K562 (cell line): Measurements from ENCODE around the gene XPR1. TPM values are rescaled to one million over a fixed set of nuclear protein-coding genes. Genes with fewer than 3 reads are reported as not detected.

Source experiments
- ATAC-seq: fragments of 200-7000 bp; cut with Tn5 transposase; 3 replicates; pipeline ENCODE4 v1.9.1; 2020; ENCODE audit warnings: moderate library complexity
- BruUV-seq: library from RNA; stranded (reverse); fragments of 400-500 nt; replicated peaks from 2 replicates; lab custom pipeline; 2021; lab: Mats Ljungman, UMichigan
- CTCF ChIA-PET: fragments of 300-600 bp; formaldehyde crosslinking; extraction: SDS; loops from one replicate; lab custom pipeline; 2021; ENCODE audit warnings: low intra/inter-chr PET ratio; lab: Yijun Ruan, JAX
- POLR2A ChIA-PET: fragments of 300-600, 350-650 bp; sonication (Branson Sonifier 250); formaldehyde crosslinking; extraction: SDS; loops from one replicate; lab custom pipeline; 2021; ENCODE audit warnings: antibody characterized with exemption, inconsistent platforms; lab: Yijun Ruan, JAX
- DNase-seq, 4 experiments: peaks; one replicate each; pipeline versions ENCODE4 v3.0.0 to v3.0.0-alpha.2; 2011 to 2018; ENCODE audit warnings: low spot score in 3 of 4, mixed read lengths in 3 of 4; ENCODE audit errors: extremely low read depth in 1 of 4
- FAIRE-seq: peaks from 2 replicates; lab custom pipeline; 2011; peaks lifted over from hg19 to GRCh38; lab: Jason Lieb, UNC
- H2AFZ ChIP-seq: 2 replicates; pipeline ENCODE4 v1.6.0; 2011; ENCODE audit warnings: low read depth, low read length, control low read depth, inconsistent platforms
- H3K27ac ChIP-seq: fragments of 200-600 bp; 3 replicates; pipeline ENCODE4 v1.8.0; 2011; ENCODE audit warnings: low read depth, mild to moderate bottlenecking, control low read depth, inconsistent platforms, low read length, moderate library complexity, mixed read lengths; ENCODE audit errors: extremely low read depth
- H3K27me3 ChIP-seq, 2 experiments: fragments of 300-600 bp in 1 of 2; 2 replicates in 1 of 2; 3 replicates in 1 of 2; pipeline versions ENCODE4 v1.6.0 to v1.8.0; 2011; ENCODE audit warnings: inconsistent platforms in 2 of 2, low read length in 2 of 2, mild to moderate bottlenecking in 1 of 2, mixed read lengths in 1 of 2, moderate library complexity in 1 of 2; ENCODE audit not compliant: control insufficient read depth in 2 of 2, insufficient read depth in 2 of 2
- H3K36me3 ChIP-seq: fragments of 300-600 bp; 3 replicates; pipeline ENCODE4 v1.8.0; 2011; ENCODE audit warnings: mild to moderate bottlenecking, low read length, inconsistent platforms; ENCODE audit not compliant: control insufficient read depth, insufficient read depth
- H3K4me1 ChIP-seq, 2 experiments: fragments of 200-600 bp in 1 of 2; replicated peaks in 1 of 2; 2 replicates in 1 of 2; 3 replicates in 1 of 2; pipeline versions ENCODE4 v1.5.1 to v1.8.0; 2011; ENCODE audit warnings: inconsistent platforms in 2 of 2, low read length in 2 of 2, mild to moderate bottlenecking in 1 of 2, mixed read lengths in 1 of 2, moderate library complexity in 1 of 2; ENCODE audit not compliant: control insufficient read depth in 2 of 2, insufficient read depth in 2 of 2
- H3K4me2 ChIP-seq: 2 replicates; pipeline ENCODE4 v1.6.1; 2011; ENCODE audit warnings: low read length, control low read depth, inconsistent platforms, mixed read lengths; ENCODE audit not compliant: insufficient read depth
- H3K4me3 ChIP-seq: fragments of 200-600 bp; sonication (generic), shearing (Covaris generic); 2 replicates; pipeline ENCODE4 v1.5.1; 2016; ENCODE audit warnings: control low read depth, inconsistent platforms
- H3K79me2 ChIP-seq: fragments of 200-600 bp; 3 replicates; pipeline ENCODE4 v1.8.0; 2011; ENCODE audit warnings: low read length, inconsistent platforms; ENCODE audit not compliant: control insufficient read depth, insufficient read depth
- H3K9ac ChIP-seq, 2 experiments: 2 replicates each; pipeline versions ENCODE4 v1.6.0 to v1.6.1; 2011; ENCODE audit warnings: low read depth in 2 of 2, low read length in 2 of 2, control low read depth in 1 of 2, inconsistent platforms in 1 of 2, mild to moderate bottlenecking in 1 of 2, mixed read lengths in 1 of 2; ENCODE audit not compliant: insufficient read depth in 1 of 2
- H3K9me1 ChIP-seq: one replicate; pipeline ENCODE4 v1.6.0; 2011; ENCODE audit warnings: inconsistent platforms, mild to moderate bottlenecking, low read length, moderate library complexity; ENCODE audit not compliant: control insufficient read depth, insufficient read depth
- H3K9me3 ChIP-seq: replicated peaks from 2 replicates; pipeline ENCODE4 v1.5.1; 2011; ENCODE audit warnings: low read depth, low read length, inconsistent platforms; ENCODE audit not compliant: control insufficient read depth, insufficient read depth
- H4K20me1 ChIP-seq: replicated peaks from 2 replicates; pipeline ENCODE4 v1.6.1; 2011; ENCODE audit warnings: low read length, inconsistent platforms, mixed read lengths; ENCODE audit not compliant: control insufficient read depth, insufficient read depth
- ELF1 ChIP-seq: fragments of 200-800 bp; sonication (Bioruptor generic); IDR thresholded peaks from 2 replicates; pipeline ENCODE4 v1.6.1; 2016; ENCODE audit warnings: missing genetic modification characterization, missing compliant biosample characterization
- ESRRB ChIP-seq: fragments of 250-450 bp; sonication (Bioruptor Pico); IDR thresholded peaks from 2 replicates; pipeline ENCODE4 v1.5.0; 2020; ENCODE audit warnings: mild to moderate bottlenecking, moderate library complexity, borderline replicate concordance
- EWSR1 ChIP-seq: fragments of 450-650 bp; IDR thresholded peaks from 2 replicates; pipeline ENCODE4 v1.6.1; 2018; ENCODE audit warnings: borderline replicate concordance, mild to moderate bottlenecking, low read depth, moderate library complexity; ENCODE audit not compliant: partially characterized antibody
- REST ChIP-seq, 2 experiments: fragments of 450-650 bp; formaldehyde crosslinking in 1 of 2; IDR thresholded peaks; 2 replicates each; pipeline versions ENCODE4 v1.4.0 to v1.6.1; 2014 to 2020; ENCODE audit warnings: mild to moderate bottlenecking in 2 of 2, borderline replicate concordance in 1 of 2, low read depth in 1 of 2
- SREBF1 ChIP-seq: fragments of 150-350 bp; IDR thresholded peaks from 2 replicates; pipeline ENCODE4 v1.6.1; 2014; ENCODE audit warnings: antibody characterized with exemption, low read depth, low read length, borderline replicate concordance
- STAT5B ChIP-seq: fragments of 250-450 bp; sonication (Bioruptor Pico); IDR thresholded peaks from 2 replicates; pipeline ENCODE4 v1.8.0; 2021; ENCODE audit warnings: mild to moderate bottlenecking, inconsistent platforms
- YY1 ChIP-seq, 3 experiments: IDR thresholded peaks; 2 replicates each; pipeline ENCODE4 v1.6.1; 2011; ENCODE audit warnings: low read length in 2 of 3, mild to moderate bottlenecking in 2 of 3, moderate library complexity in 2 of 3, borderline replicate concordance in 1 of 3, control low read depth in 1 of 3, low read depth in 1 of 3; ENCODE audit not compliant: insufficient read depth in 3 of 3, insufficient replicate concordance in 2 of 3, control insufficient read depth in 1 of 3, insufficient read length in 1 of 3; ENCODE audit errors: extremely low read depth in 1 of 3
- ZBTB1 ChIP-seq: sonication (generic); formaldehyde crosslinking; IDR thresholded peaks from 2 replicates; pipeline ENCODE4 v1.8.1; 2023; ENCODE audit warnings: missing genetic modification reagents, low read depth, mild to moderate bottlenecking, borderline replicate concordance
- ZC3H11A ChIP-seq: IDR thresholded peaks from 2 replicates; pipeline ENCODE4 v1.6.1; 2012; ENCODE audit warnings: low read depth, low read length, improper control_type of control experiment
- ZNF124 ChIP-seq: sonication (generic); formaldehyde crosslinking; IDR thresholded peaks from 2 replicates; pipeline ENCODE4 v1.8.1; 2022; ENCODE audit warnings: missing genetic modification reagents
- ZNF398 ChIP-seq: fragments of 250-450 bp; sonication (Bioruptor Pico); IDR thresholded peaks from 2 replicates; pipeline ENCODE4 v1.8.0; 2021; ENCODE audit warnings: moderate library complexity, mild to moderate bottlenecking, inconsistent platforms
- ZNF780A ChIP-seq: fragments of 250-450 bp; sonication (Bioruptor Pico); IDR thresholded peaks from 2 replicates; pipeline ENCODE4 v1.5.0; 2021; ENCODE audit warnings: mild to moderate bottlenecking
- WGBS: fragments of 100-300 bp; shearing (Covaris generic); methylation state at CpG from one replicate; pipeline ENCODE4 v1.1.6; 2016; ENCODE audit warnings: low coverage, mixed read lengths; ENCODE audit not compliant: insufficient coverage; ENCODE audit errors: missing lambda C conversion rate; 5-methylcytosine and 5-hydroxymethylcytosine counted together
- in situ Hi-C: fragments of 300-500 bp; cut with MboI; formaldehyde crosslinking; loops from 4 replicates; pipeline ENCODE4 v1.15.0; 2018; ENCODE audit warnings: inconsistent platforms, mixed read lengths
- intact Hi-C: fragments of 100-400 bp; cut with micrococcal nuclease; formaldehyde crosslinking; loops from 2 replicates; pipeline ENCODE4 v1.14.2; 2022
- polyA plus RNA-seq, 8 experiments: library from polyadenylated mRNA; depleted of rRNA in 4 of 8; stranded (reverse) in 5 of 8; unstranded in 3 of 8; fragments of >200 nt; fragmentation: Nextera tagmentation in 2 of 8; fragmentation: Illumina TruSeq in 1 of 8; extraction: Ambion mirVana in 2 of 8; extraction: Trizol in 1 of 8; gene quantifications; 2 replicates each; pipeline versions ENCODE4 v1.2.1 to v1.2.3, GENCODE V29; 2011 to 2014; ENCODE audit warnings: inconsistent platforms in 1 of 8, missing spikeins in 1 of 8
- total RNA-seq, 7 experiments: library from RNA; depleted of rRNA in 6 of 7; stranded (reverse); fragments of >200 nt in 6 of 7; fragmentation: Illumina TruSeq in 2 of 7; extraction: Trizol in 2 of 7; gene quantifications; 2 replicates each; pipeline versions ENCODE4 v1.2.1 to v1.2.3, GENCODE V29; 2011 to 2021; ENCODE audit warnings: low replicate concordance in 1 of 7

XPR1 gene
- total and polyA plus RNA-seq, 9 of the 15 experiments (the other 6 are each of a cell fraction or from before 2014, with no cell fraction given), result 3.0 to 66.2 (median 38.6) TPM

GRCh38 chr1:180811298-180811697 is 179.5 kb downstream of the XPR1 start:
- POLR2A ChIA-PET, result no interaction called here
- no peak for ATAC-seq
- Histone ChIP-seq H3K27ac (no peak overlapping the region), H3K27me3 (no peaks in the 10 kb centered on the region), H2AFZ (no peak overlapping the region), H3K79me2 (no peaks in the 10 kb centered on the region; the same call in 2 of the 3 replicates), H3K4me2 (no peak overlapping the region), H3K9me3 (no peaks in the 10 kb centered on the region), H3K36me3 (peaks cover 34% of the 10 kb centered on the region; the same call in 2 of the 3 replicates), H3K4me3 (no peak overlapping the region), H3K9me1 (no peaks in the 10 kb centered on the region), H3K9ac (no peak overlapping the region), H4K20me1 (no peaks in the 10 kb centered on the region), H3K4me1 (peaks cover 6 to 18% of the 10 kb centered on the region in 2 experiments; a peak in 4 of 5 replicates)
- FAIRE-seq, result no peak
- DNase-seq, result no peak
- no TSS peak for BruUV-seq
- in situ Hi-C loops, result no loop called here
- intact Hi-C loops, result no loop called here
- 79% methylated on average over 2 of the region's 2 CpGs for WGBS
- CTCF ChIA-PET, result no interaction called here
- no peak for TF ChIP-seq STAT5B (CRISPR knock-in tag)
- TF ChIP-seq ZBTB1 (CRISPR knock-in tag), result no peak
- TF ChIP-seq YY1 (IDR thresholded peaks at IDR 0.05; ENCODE audit: borderline replicate concordance in 1 of 3, control insufficient read depth in 1 of 3, extremely low read depth in 1 of 3, insufficient read depth in 3 of 3, insufficient read length in 1 of 3, insufficient replicate concordance in 2 of 3, low read depth in 1 of 3, low read length in 2 of 3), result no peak
- no peak for TF ChIP-seq ESRRB (CRISPR knock-in tag)
- no peak for TF ChIP-seq ZC3H11A
- no peak for TF ChIP-seq ZNF780A (CRISPR knock-in tag)
- TF ChIP-seq SREBF1, result no peak
- TF ChIP-seq REST (IDR thresholded peaks at IDR 0.05; ENCODE audit: borderline replicate concordance), result no peak
- TF ChIP-seq REST (CRISPR knock-in tag; IDR thresholded peaks at IDR 0.05; ENCODE audit: low read depth), result no peak
- no peak for TF ChIP-seq ZNF124
- no peak for TF ChIP-seq ELF1
- TF ChIP-seq ZNF398 (CRISPR knock-in tag), result no peak
- no peak for TF ChIP-seq EWSR1
